ENCODE data around the gene SLCO3A1. TPM values are rescaled to one million over a fixed set of nuclear protein-coding genes. Genes with fewer than 3 reads are reported as not detected.

The SLCO3A1 gene
- total and polyA plus RNA-seq, 8 donors, result 2.4 to 38.8 (median 7.7) TPM

DNA sequence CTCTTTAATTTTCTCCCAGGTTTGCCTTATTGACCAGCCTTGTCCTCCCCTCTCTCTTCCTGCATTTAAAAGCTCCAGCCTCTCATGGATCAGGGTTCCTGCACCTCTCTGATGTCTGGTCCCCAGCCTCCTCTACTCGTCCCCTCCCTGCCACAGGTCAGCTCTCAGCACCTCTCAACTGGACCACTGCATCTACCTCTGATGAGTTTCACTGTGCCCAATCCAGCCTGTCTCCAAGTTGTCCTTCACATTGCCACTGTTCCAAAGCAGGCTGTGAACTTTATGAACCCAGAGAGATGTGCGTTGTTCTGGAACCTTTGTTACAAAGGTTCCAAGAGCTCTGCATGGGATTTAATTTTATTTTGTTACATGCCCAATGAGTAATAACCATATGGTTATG, 76.6 kb downstream of the SLCO3A1 start:
- intact Hi-C loops (cut with DNase I; ENCODE audit: low total_unique reads), result no loop called here
- H3K9me3 ChIP-seq, result no peaks in the 10 kb centered on the region
- no peaks in the 10 kb centered on the region for H3K36me3 ChIP-seq
- TF ChIP-seq, protein P1, sequence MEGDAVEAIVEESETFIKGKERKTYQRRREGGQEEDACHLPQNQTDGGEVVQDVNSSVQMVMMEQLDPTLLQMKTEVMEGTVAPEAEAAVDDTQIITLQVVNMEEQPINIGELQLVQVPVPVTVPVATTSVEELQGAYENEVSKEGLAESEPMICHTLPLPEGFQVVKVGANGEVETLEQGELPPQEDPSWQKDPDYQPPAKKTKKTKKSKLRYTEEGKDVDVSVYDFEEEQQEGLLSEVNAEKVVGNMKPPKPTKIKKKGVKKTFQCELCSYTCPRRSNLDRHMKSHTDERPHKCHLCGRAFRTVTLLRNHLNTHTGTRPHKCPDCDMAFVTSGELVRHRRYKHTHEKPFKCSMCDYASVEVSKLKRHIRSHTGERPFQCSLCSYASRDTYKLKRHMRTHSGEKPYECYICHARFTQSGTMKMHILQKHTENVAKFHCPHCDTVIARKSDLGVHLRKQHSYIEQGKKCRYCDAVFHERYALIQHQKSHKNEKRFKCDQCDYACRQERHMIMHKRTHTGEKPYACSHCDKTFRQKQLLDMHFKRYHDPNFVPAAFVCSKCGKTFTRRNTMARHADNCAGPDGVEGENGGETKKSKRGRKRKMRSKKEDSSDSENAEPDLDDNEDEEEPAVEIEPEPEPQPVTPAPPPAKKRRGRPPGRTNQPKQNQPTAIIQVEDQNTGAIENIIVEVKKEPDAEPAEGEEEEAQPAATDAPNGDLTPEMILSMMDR (IDR thresholded peaks at IDR 0.05), result no peak
- TF ChIP-seq EP300 (IDR thresholded peaks at IDR 0.05) (no peak), POLR2A (IDR thresholded peaks at IDR 0.05) (no peak), POLR2AphosphoS5 (IDR thresholded peaks at IDR 0.05) (no peak)
- H3K27ac ChIP-seq, result no peak overlapping the region
- 81 to 100% (median 92%) methylated on average over 2 of the region's 2 CpGs for WGBS, 5 donors
- H3K27me3 ChIP-seq, result no peaks in the 10 kb centered on the region
- H3K4me3 ChIP-seq, result no peak overlapping the region
- no peak for DNase-seq
- peaks cover 0 to 26% (median 14%) of the 10 kb centered on the region in 4 donors for H3K4me1 ChIP-seq

DNA sequence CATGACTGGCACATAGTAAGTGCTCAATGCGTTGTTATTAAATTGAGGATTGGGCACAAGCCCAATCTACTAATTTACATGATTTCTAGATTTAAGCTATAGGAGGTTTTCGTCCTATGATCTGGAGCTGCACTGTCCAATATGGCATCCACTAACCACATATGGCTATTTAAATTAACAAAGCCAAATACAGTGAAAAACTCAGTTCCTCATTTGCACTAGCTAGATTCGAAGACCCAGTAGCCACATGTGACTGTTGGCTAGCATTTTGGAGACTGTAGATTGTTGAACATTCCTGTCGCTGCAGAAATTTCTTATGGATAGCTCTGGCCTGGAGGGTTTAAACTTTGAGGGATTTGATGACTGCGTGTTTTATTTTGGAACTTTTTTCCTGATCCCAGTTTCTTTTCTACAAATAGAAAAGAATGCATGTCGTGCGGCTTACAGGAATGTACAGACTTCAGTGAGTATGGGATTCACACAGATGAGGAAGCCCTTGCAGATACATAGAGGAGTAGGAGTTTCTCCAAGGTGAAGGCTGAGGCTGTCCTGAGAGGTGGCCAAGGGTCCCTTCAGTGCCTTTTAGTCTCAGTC, 82.8 kb downstream of the SLCO3A1 start:
- Histone ChIP-seq H3K4me1 (peaks cover 0 to 41% (median 20%) of the 10 kb centered on the region in 4 donors), H3K9me3 (no peaks in the 10 kb centered on the region), H3K4me3 (no peak overlapping the region), H3K27ac (peak overlapping the region in 2 of 5 donors; percentile 52 to 55), H3K36me3 (no peaks in the 10 kb centered on the region), H3K27me3 (no peaks in the 10 kb centered on the region)
- intact Hi-C loops (cut with DNase I; ENCODE audit: low total_unique reads), result no loop called here
- DNase-seq, result no peak
- 63 to 88% (median 79%) methylated on average over 7 of the region's 7 CpGs for WGBS, 5 donors
- TF ChIP-seq EP300 (IDR thresholded peaks at IDR 0.05), result no peak
- TF ChIP-seq, protein P1 (IDR thresholded peaks at IDR 0.05), result no peak
- no peak for TF ChIP-seq POLR2A (IDR thresholded peaks at IDR 0.05)
- no peak for TF ChIP-seq POLR2AphosphoS5 (IDR thresholded peaks at IDR 0.05)

DNA sequence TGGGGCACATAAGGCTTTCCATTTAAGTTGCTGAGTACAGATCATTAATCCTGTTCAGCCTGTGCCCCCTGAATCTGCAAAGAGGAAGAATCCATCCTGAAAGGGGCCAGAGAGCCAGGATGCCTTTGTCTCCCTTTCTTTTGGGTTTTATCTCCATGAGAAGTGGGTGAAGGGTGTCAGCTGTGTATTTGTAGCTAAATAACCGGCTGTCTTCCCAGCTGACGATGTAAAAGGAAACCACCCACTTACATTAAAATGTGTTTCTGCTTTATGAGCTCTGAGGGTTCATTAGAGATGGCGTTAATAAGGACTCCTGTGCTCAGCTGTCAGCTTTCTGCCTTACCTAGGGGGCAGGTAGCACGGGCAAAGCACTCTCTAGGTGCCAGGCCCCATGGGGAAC, 83.4 kb downstream of the SLCO3A1 start:
- peak overlapping the region in 3 of 5 donors; percentile 31 to 55 (median 52) for H3K27ac ChIP-seq
- 60 to 80% (median 63%) methylated on average over 1 to 4 of the region's 4 CpGs for WGBS, 5 donors
- intact Hi-C loops (cut with DNase I; ENCODE audit: low total_unique reads), result no loop called here
- peaks cover 0 to 48% (median 21%) of the 10 kb centered on the region in 4 donors for H3K4me1 ChIP-seq
- no peak overlapping the region for H3K4me3 ChIP-seq
- H3K9me3 ChIP-seq, result no peaks in the 10 kb centered on the region
- H3K36me3 ChIP-seq, result no peaks in the 10 kb centered on the region
- H3K27me3 ChIP-seq, result no peaks in the 10 kb centered on the region
- DNase-seq, result no peak
- TF ChIP-seq POLR2A (IDR thresholded peaks at IDR 0.05) (no peak), EP300 (IDR thresholded peaks at IDR 0.05) (no peak), POLR2AphosphoS5 (IDR thresholded peaks at IDR 0.05) (no peak)
- TF ChIP-seq, protein P1 (IDR thresholded peaks at IDR 0.05), result no peak

DNA sequence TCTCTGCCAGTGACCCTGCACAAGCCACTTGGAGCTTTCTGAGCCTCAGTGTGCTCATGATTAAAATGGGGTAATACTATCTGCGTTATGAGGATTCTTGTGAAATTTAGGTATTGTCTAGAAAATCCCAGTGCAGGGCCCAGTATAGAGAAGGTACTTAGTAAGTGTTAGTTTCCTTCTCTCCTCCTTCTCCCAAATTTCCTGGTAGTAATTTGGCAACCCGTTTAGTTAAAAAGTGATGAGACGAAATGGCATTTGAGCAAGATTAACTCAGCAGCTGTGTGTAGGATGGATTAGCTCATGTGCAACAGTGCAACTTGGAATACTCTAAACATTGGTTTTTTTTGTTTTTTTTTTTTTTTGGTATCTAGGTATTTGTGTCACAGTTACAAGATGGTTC, 84.6 kb downstream of the SLCO3A1 start:
- H3K9me3 ChIP-seq, result no peaks in the 10 kb centered on the region
- H3K27ac ChIP-seq, result no peak overlapping the region
- TF ChIP-seq EP300 (IDR thresholded peaks at IDR 0.05) (no peak), POLR2AphosphoS5 (IDR thresholded peaks at IDR 0.05) (peak in 1 of 3 donors; percentile 20)
- intact Hi-C loops (cut with DNase I; ENCODE audit: low total_unique reads), result no loop called here
- no peaks in the 10 kb centered on the region for H3K36me3 ChIP-seq
- no peaks in the 10 kb centered on the region for H3K27me3 ChIP-seq
- DNase-seq, result no peak
- WGBS, 5 donors, result 62 to 92% (median 82%) methylated on average over 3 of the region's 3 CpGs
- peaks cover 9 to 60% (median 32%) of the 10 kb centered on the region in 4 donors for H3K4me1 ChIP-seq
- no peak overlapping the region for H3K4me3 ChIP-seq

DNA sequence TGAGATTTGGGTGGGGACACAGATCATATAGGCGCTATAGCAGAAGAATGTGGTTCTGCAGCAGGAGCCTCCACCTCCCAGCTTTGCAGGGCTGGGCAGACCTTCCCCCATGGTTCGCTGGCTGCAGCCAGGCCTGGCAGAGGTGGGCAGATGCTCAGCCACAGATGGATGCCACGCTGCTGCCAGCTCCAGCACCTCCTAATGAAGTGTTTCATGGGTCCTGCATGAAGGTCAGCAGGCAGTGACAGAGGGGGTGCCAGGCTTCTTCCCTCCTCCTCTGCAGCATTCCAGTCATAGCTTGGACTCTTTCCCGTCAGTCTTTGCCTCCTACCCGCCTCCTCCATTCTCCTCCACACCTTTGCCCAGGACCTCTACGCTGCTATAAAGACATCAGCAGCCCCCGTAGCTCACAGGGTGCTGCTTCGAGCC, 85.9 kb downstream of the SLCO3A1 start:
- H3K27ac ChIP-seq, result no peak overlapping the region
- whole genome bisulfite sequencing, 5 donors, result 80 to 93% (median 92%) methylated on average over 8 of the region's 8 CpGs

More for the DNA sequence above, 85.9 kb downstream of the SLCO3A1 start:
- TF ChIP-seq, protein P1 (IDR thresholded peaks at IDR 0.05), result no peak
- no peak for TF ChIP-seq EP300 (IDR thresholded peaks at IDR 0.05)
- no peak for TF ChIP-seq POLR2AphosphoS5 (IDR thresholded peaks at IDR 0.05)
- TF ChIP-seq POLR2A (IDR thresholded peaks at IDR 0.05), result no peak
- Histone ChIP-seq H3K9me3 (no peaks in the 10 kb centered on the region), H3K4me3 (no peak overlapping the region), H3K27me3 (no peaks in the 10 kb centered on the region), H3K4me1 (peaks cover 14 to 73% (median 40%) of the 10 kb centered on the region in 4 donors), H3K36me3 (no peaks in the 10 kb centered on the region)
- DNase-seq, result no peak
- intact Hi-C loops (cut with DNase I; ENCODE audit: low total_unique reads), result no loop called here
